ENCODE measurements around the gene NUP210. TPM values are rescaled to one million over a fixed set of nuclear protein-coding genes. Genes with fewer than 3 reads are reported as not detected.
A peak's percentile ranks its signal among the peaks of the same experiment; 100 is the strongest.

NUP210 gene
- total RNA-seq, 4 donors from 2014 or later: 11.6 to 81.7 (median 29.8) TPM

DNA sequence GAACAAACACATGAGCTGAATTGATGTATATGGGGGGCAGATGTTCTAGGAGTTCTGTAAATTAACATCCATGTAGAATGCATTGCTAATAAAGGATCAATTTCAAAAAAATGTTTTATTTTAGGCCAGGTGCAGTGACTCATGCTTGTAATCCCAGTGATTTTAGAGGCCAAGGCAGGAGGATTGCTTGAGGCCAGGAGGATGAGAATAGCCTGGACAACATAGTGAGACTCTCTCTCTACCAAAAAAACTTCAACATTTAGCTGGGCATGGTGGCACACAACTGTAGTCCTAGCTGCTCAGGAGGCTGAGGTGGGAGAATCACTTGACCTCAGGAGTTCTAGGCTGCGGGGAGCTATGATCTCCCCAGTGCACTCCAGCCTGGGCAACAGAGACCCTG, 6.5 kb upstream of the NUP210 start:
- Histone ChIP-seq H3K27me3 (no peaks in the 10 kb centered on the region), H3K9me3 (no peaks in the 10 kb centered on the region), H3K27ac (no peak overlapping the region), H3K4me3 (no peak overlapping the region), H3K36me3 (no peaks in the 10 kb centered on the region), H3K4me1 (peaks cover 0 to 7% (median under 1%) of the 10 kb centered on the region in 4 donors)
- DNase-seq: no peak
- TF ChIP-seq POLR2A (IDR thresholded peaks at IDR 0.05) (no peak), CTCF (IDR thresholded peaks at IDR 0.05) (no peak)

DNA sequence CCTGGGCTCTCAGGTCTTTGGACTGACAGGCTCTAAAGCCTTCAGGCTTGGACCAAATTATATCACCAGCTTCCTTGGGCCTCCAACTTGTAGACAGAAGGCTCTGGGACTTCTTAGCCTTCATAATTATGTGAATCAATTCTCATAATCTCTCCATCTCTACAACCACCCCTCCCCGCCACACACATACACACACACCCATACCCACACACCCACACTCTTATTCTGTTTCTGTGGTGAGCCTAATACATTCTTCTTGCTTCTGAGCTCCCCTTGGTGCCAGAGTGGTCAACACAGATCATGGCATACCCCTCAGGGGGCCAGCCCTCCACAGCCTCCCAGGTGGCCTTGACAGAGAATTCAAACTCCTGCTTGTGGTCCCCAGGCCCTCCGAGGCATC, 5.6 kb upstream of the NUP210 start:
- H3K27me3 ChIP-seq: no peaks in the 10 kb centered on the region
- no peak overlapping the region for H3K4me3 ChIP-seq
- H3K36me3 ChIP-seq: no peaks in the 10 kb centered on the region
- no peaks in the 10 kb centered on the region for H3K9me3 ChIP-seq
- peaks cover 0 to 7% (median 3%) of the 10 kb centered on the region in 4 donors for H3K4me1 ChIP-seq
- no peak for TF ChIP-seq CTCF (IDR thresholded peaks at IDR 0.05)
- no peak for TF ChIP-seq POLR2A (IDR thresholded peaks at IDR 0.05)
- DNase-seq: no peak
- H3K27ac ChIP-seq: no peak overlapping the region

DNA sequence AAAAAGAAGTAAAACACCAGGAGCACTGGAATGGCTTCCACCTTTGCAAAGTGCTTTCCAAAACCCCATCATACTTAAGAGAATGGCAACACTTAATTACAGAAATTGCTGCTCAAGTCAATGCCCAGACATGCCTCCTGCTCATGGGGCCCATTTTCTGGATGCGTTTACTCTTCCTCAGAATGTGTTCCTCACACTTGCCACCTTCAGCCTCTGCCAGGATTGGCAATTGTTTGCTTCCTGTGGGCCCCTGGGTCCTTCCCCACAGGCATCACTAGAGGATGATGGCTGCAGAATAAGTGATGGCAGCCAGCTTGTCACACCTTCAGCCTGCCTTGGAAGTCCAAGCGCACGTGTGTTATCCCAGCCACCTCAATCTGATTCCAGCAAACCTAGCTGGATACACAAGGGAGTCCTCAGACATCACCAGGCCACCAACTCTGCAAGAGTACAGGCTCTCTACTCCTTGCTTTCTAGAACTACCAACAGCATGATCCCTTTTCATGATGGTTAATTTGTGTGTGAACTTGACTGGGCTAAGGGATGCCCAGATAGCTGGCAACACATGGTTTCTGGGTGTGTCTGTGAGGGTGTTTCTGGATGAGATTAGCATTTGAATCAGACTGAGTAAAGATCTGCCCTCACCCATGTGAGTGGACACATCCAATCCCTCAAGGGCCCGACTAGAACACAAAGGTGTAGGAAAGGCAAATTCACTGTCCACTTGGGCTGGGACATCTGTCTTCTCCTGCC, 4.9 kb upstream of the NUP210 start:
- no peak overlapping the region for H3K27ac ChIP-seq
- TF ChIP-seq CTCF (IDR thresholded peaks at IDR 0.05): no peak
- no peak for TF ChIP-seq POLR2A (IDR thresholded peaks at IDR 0.05)
- DNase-seq: no peak
- H3K4me3 ChIP-seq: no peak overlapping the region
- no peaks in the 10 kb centered on the region for H3K36me3 ChIP-seq
- H3K9me3 ChIP-seq: no peaks in the 10 kb centered on the region
- H3K4me1 ChIP-seq: peaks cover 0 to 7% (median 3%) of the 10 kb centered on the region in 4 donors
- no peaks in the 10 kb centered on the region for H3K27me3 ChIP-seq

DNA sequence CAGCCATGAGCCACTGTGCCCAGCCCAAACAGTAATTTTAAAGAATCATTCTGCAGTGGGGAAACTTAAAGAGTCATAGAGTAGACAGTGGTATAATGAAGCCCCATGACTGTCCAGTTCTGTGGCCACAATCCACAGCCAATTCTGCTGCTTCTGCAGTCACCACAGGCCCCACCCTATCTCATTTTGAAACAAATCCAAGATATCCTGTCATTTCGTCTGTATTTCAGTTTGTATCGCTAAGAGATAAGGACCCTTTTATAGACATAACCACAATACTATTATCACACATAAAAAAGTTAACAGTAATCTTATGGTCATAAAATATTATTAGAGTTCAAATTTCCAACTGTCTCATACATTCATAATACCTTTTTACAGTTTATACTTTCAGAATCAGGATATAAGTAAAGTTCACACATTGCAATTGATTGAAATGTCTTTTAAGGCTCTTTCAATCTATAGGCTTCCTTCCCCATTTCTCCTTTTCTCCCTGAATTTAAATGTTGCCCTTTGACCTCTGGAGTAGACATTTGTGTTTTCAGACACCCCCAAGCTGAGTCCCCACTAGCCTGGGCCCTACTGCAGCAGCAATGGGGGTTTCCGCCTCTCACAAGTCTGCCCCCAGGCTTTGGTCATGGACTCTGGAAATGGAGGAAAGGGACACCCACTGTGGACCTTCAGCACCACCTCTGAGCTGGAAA, 4.2 kb upstream of the NUP210 start:
- no peak for TF ChIP-seq CTCF (IDR thresholded peaks at IDR 0.05)
- Histone ChIP-seq H3K9me3 (no peaks in the 10 kb centered on the region), H3K27me3 (no peaks in the 10 kb centered on the region), H3K36me3 (no peaks in the 10 kb centered on the region), H3K27ac (no peak overlapping the region), H3K4me3 (no peak overlapping the region), H3K4me1 (peaks cover 0 to 10% (median 4%) of the 10 kb centered on the region in 4 donors)
- DNase-seq: no peak

GRCh38 chr3:13420831-13421765, 976 bp upstream of the NUP210 start:
- Histone ChIP-seq H3K27ac (peak overlapping the region; percentile 68 to 98 (median 84)), H3K27me3 (no peaks in the 10 kb centered on the region), H3K4me3 (peak overlapping the region; percentile 68 to 92 (median 79)), H3K4me1 (peaks cover 0 to 21% (median 11%) of the 10 kb centered on the region in 4 donors), H3K36me3 (no peaks in the 10 kb centered on the region), H3K9me3 (no peaks in the 10 kb centered on the region)
- no peak for TF ChIP-seq CTCF (IDR thresholded peaks at IDR 0.05)
- TF ChIP-seq POLR2A (IDR thresholded peaks at IDR 0.05): no peak
- DNase-seq: peak in 2 of 3 donors; percentile 84 to 88
